Heart right ventricle (tissue), 16 donors: Measurements from ENCODE around the gene ATG10. TPM values are rescaled to one million over a fixed set of nuclear protein-coding genes. Genes with fewer than 3 reads are reported as not detected.
"Not testable (repeated sequence)": the region's sequence is repeated elsewhere in the genome, so short reads cannot be mapped to it uniquely, and the experiment has no call there.

Experiments used
- ATAC-seq, 8 donors: fragments of 200-7000 bp; cut with Tn5 transposase; one replicate each; pipeline ENCODE4 v1.9.1; 2020; ENCODE audit warnings: mild to moderate bottlenecking in 8 of 8, moderate library complexity in 8 of 8, moderate number of reproducible peaks in 1 of 8
- DNase-seq, 2 donors: peaks; one replicate each; pipeline ENCODE4 v3.0.0-alpha.2; 2020
- H3K27ac ChIP-seq, 10 donors: fragments of 200-600 bp; sonication (generic) in 2 of 10; one replicate each; pipeline versions ENCODE4 v1.5.0 to v1.8.0; 2020 to 2022; ENCODE audit warnings: mild to moderate bottlenecking in 3 of 10
- H3K27me3 ChIP-seq, 7 donors: fragments of 200-600 bp; one replicate each; pipeline ENCODE4 v1.8.0; 2021 to 2022; ENCODE audit warnings: mild to moderate bottlenecking in 2 of 7
- H3K36me3 ChIP-seq, 9 donors: fragments of 200-600 bp; sonication (generic) in 1 of 9; one replicate each; pipeline versions ENCODE4 v1.5.0 to v1.8.0; 2020 to 2022; ENCODE audit warnings: mild to moderate bottlenecking in 2 of 9
- H3K4me1 ChIP-seq, 9 donors: fragments of 200-600 bp; sonication (generic) in 1 of 9; one replicate each; pipeline versions ENCODE4 v1.5.0 to v1.8.0; 2020 to 2022; ENCODE audit warnings: mild to moderate bottlenecking in 4 of 9
- H3K4me3 ChIP-seq, 10 donors: fragments of 200-600 bp; sonication (generic) in 2 of 10; one replicate each; pipeline versions ENCODE4 v1.5.0 to v1.8.0; 2020 to 2022; ENCODE audit warnings: mild to moderate bottlenecking in 7 of 10, moderate library complexity in 2 of 10
- H3K9me3 ChIP-seq, 11 donors: fragments of 200-600 bp in 10 of 11; sonication (generic) in 2 of 11; one replicate each; pipeline versions ENCODE4 v1.5.0 to v1.8.0; 2013 to 2022; ENCODE audit warnings: mild to moderate bottlenecking in 2 of 11, control low read depth in 1 of 11, moderate library complexity in 1 of 11
- CTCF ChIP-seq, 9 donors: fragments of 200-600 bp; sonication (generic) in 2 of 9; IDR thresholded peaks; one replicate each; pipeline versions ENCODE4 v1.5.0 to v1.8.0; 2021 to 2022; ENCODE audit warnings: antibody characterized with exemption in 9 of 9, mild to moderate bottlenecking in 5 of 9, moderate library complexity in 1 of 9
- WGBS, 2 donors: extraction: QIAGEN DNeasy Blood & Tissue Kit; methylation state at CpG; one replicate each; pipeline ENCODE4 v1.1.7; 2013; ENCODE audit warnings: inconsistent platforms in 1 of 2; 5-methylcytosine and 5-hydroxymethylcytosine counted together
- intact Hi-C, 10 donors: fragments of 100-400 bp; cut with DNase I; formaldehyde crosslinking; loops; one replicate each; pipeline versions ENCODE4 v1.11.1 to v1.14.2; 2022
- polyA plus RNA-seq, 2 donors: library from polyadenylated mRNA; stranded (reverse); fragments of 200-250 nt; gene quantifications; one replicate each; pipeline ENCODE4 v1.2.3, GENCODE V29; 2013
- total RNA-seq, 10 donors: library from RNA; stranded (reverse); fragmentation: NEBNext Ultra II Directional in 3 of 10; extraction: Animal tissue kit (Norgen Biotek cat#: 25700) in 3 of 10; gene quantifications; one replicate each; pipeline versions ENCODE4 v1.2.1 to v1.2.4, GENCODE V29; 2021 to 2023
- donor health status: Arrhythmogenic right ventricular cardiomyopathy.
- donor health status: ischemic (EF 13 %, LVEDD 7.1; RV severe dilation, severe dysfunction).
- donor health status: healthy with polysubstance abuse.
- donor health status: DM: no; HTN: yes; CAD: no.
- donor health status: DM: no; HTN: no; CAD: no.
- donor health status: ischemic (EF 25% LVEDD 6.9; RV normal size, moderate dysfunction).
- donor health status: ischemic (EF 25% LVEDD 5.7; RV mildly dilated, moderate dysfunction).
- donor health status: healthy.
- donor health status: DM: yes; HTN: yes; CAD: no.
- donor health status: Ischemic cardiomyopathy.
- donor health status: ischemic (EF 35%, LVEDD 5.7; RV mildly dilated, moderate dysfunction).
- donor health status: nonischemic (EF 11% LVEDD 7.7; RV severe dilation, severe dysfunction).
- donor health status: DM: yes; HTN: yes; CAD: no.
- donor health status: PGD.
- donor health status: ischemic (EF 29% LVEDD 5.4; RV normal size, mild dysfunction).
- donor health status: nonischemic (EF 23%, LVEDD 6.1; RV moderate dilation, normal function).

The ATG10 gene
- total and polyA plus RNA-seq, 12 donors = 4.6 to 8.0 (median 6.3) TPM

GRCh38 chr5:82023644-82024043 lies 51.8 kb downstream of the ATG10 start:
- Histone ChIP-seq H3K4me1 (peaks cover 0 to 14% (median 9%) of the 10 kb centered on the region in 9 donors), H3K27ac (no peak overlapping the region), H3K9me3 (no peaks in the 10 kb centered on the region), H3K27me3 (no peaks in the 10 kb centered on the region), H3K4me3 (no peak overlapping the region), H3K36me3 (no peaks in the 10 kb centered on the region)
- ATAC-seq = no peak
- TF ChIP-seq CTCF (IDR thresholded peaks at IDR 0.05) = no peak
- DNase-seq = no peak
- 79 to 96% methylated on average over 3 of the region's 3 CpGs for WGBS, 2 donors
- intact Hi-C loops = no loop called here

GRCh38 chr5:82031220-82032119 lies 59.6 kb downstream of the ATG10 start:
- peak in 3 of 8 donors; percentile 21 to 54 (median 52) for ATAC-seq
- WGBS, 2 donors = 61 to 66% methylated on average over 4 of the region's 4 CpGs
- Histone ChIP-seq H3K27me3 (no peaks in the 10 kb centered on the region), H3K9me3 (no peaks in the 10 kb centered on the region), H3K36me3 (no peaks in the 10 kb centered on the region), H3K4me3 (no peak overlapping the region), H3K4me1 (peaks cover 0 to 11% (median 0%) of the 10 kb centered on the region in 9 donors), H3K27ac (no peak overlapping the region)
- TF ChIP-seq CTCF (IDR thresholded peaks at IDR 0.05) = no peak
- no peak for DNase-seq
- intact Hi-C loops = no loop called here

- intact Hi-C loops, H3K36me3 ChIP-seq, H3K27ac ChIP-seq, DNase-seq, ATAC-seq, H3K4me3 ChIP-seq, H3K27me3 ChIP-seq: not testable (repeated sequence)
- 97 to 100% methylated on average over 1 of the region's 1 CpG for WGBS, 2 donors
- Histone ChIP-seq H3K4me1 (peaks cover 0 to 16% (median 0%) of the 10 kb centered on the region in 9 donors), H3K9me3 (peaks cover 0 to 16% (median 0%) of the 10 kb centered on the region in 11 donors)
Observed at GRCh38 chr5:82042894-82043293, 71.1 kb downstream of the ATG10 start.

DNA sequence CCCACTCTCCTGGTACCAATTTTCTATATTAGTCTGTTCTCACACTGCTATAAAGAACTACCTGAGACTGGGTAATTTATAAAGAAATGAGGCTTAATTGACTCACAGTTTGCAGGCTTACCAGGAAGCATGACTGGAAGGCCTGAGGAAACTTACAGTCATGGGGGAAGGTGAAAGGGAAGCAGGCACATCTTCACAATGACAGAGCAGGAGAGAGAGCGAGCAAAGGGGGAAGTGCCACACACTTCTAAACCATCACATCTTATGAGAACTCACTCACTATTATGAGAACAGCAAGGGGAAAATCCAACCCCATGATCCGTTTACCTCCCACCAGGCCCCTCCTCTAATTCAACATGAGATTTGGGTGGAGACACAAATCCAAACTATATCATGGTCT lies 72.2 kb downstream of the ATG10 start:
- 89 to 90% methylated on average over 2 of the region's 2 CpGs for WGBS, 2 donors
- Histone ChIP-seq H3K4me3 (no peak overlapping the region), H3K9me3 (peaks cover 0 to 11% (median 0%) of the 10 kb centered on the region in 11 donors), H3K27ac (no peak overlapping the region), H3K4me1 (peaks cover 0 to 16% (median 0%) of the 10 kb centered on the region in 9 donors), H3K36me3 (no peaks in the 10 kb centered on the region), H3K27me3 (no peaks in the 10 kb centered on the region)
- TF ChIP-seq CTCF (IDR thresholded peaks at IDR 0.05) = no peak
- no peak for DNase-seq
- intact Hi-C loops = no loop called here
- ATAC-seq = peak in 1 of 8 donors; percentile 61
